Measurements from ENCODE around the gene CTU2. TPM values are rescaled to one million over a fixed set of nuclear protein-coding genes. Genes with fewer than 3 reads are reported as not detected.

The CTU2 gene
- total and polyA plus RNA-seq, 2 of the 4 experiments (the other 2 are of a cell fraction): 12.9 to 18.4 TPM

- POLR2A ChIA-PET (ENCODE audit: unreplicated experiment): no interaction called here
Observed at GRCh38 chr16:88727871-88728270, 21.6 kb downstream of the CTU2 start.

More at GRCh38 chr16:88727871-88728270, 21.6 kb downstream of the CTU2 start:
- CTCF ChIA-PET: no interaction called here
- dilution Hi-C loops (cut with HindIII; ENCODE audit: low sequenced_read_pairs, unreplicated experiment): no loop called here
- no peak overlapping the region for H2AK5ac ChIP-seq (ENCODE audit: low read depth, low read length)
- intact Hi-C loops (cut with micrococcal nuclease): no loop called here
- H2BK5ac ChIP-seq (ENCODE audit: low read depth, low read length, poor library complexity, severe bottlenecking): no peak overlapping the region
- H2AFZ ChIP-seq (replicated peaks; ENCODE audit: low read length, poor library complexity): no peak overlapping the region
- no peak for ATAC-seq (ENCODE audit: low read depth)
- no peak overlapping the region for H3K56ac ChIP-seq (ENCODE audit: extremely low read depth, insufficient read depth, low read length)
- H4K5ac ChIP-seq (ENCODE audit: low read depth, low read length): no peak overlapping the region
- no peak overlapping the region for H3K4ac ChIP-seq (ENCODE audit: low read depth, low read length)
- H3K18ac ChIP-seq (ENCODE audit: low read depth, low read length): no peak overlapping the region
- no peak overlapping the region for H3K4me3 ChIP-seq (ENCODE audit: insufficient read depth, low read depth, low read length)
- no peak overlapping the region for H2BK15ac ChIP-seq (ENCODE audit: low read depth, low read length)
- H3K4me1 ChIP-seq (ENCODE audit: control insufficient read depth, insufficient read depth, low read length): no peaks in the 10 kb centered on the region
- no peak overlapping the region for H4K91ac ChIP-seq (ENCODE audit: insufficient read depth, low read depth, low read length)
- no peaks in the 10 kb centered on the region for H3K9me3 ChIP-seq (ENCODE audit: control insufficient read depth, insufficient read depth, low read length)
- no peaks in the 10 kb centered on the region for H3K27me3 ChIP-seq (ENCODE audit: control insufficient read depth, insufficient read depth, low read length)
- peaks cover 79% of the 10 kb centered on the region for H3K36me3 ChIP-seq (ENCODE audit: control insufficient read depth, insufficient read depth, low read length)
- no peak overlapping the region for H4K8ac ChIP-seq (ENCODE audit: low read depth in 2 of 2, low read length in 2 of 2)
- H2BK20ac ChIP-seq (ENCODE audit: low read depth, low read length): no peak overlapping the region
- H3K14ac ChIP-seq (replicated peaks; ENCODE audit: low read depth, low read length): no peak overlapping the region
- no peak overlapping the region for H2AK9ac ChIP-seq (replicated peaks; ENCODE audit: low read depth, low read length, poor library complexity)
- H3K27ac ChIP-seq (ENCODE audit: insufficient read depth, low read length): no peak overlapping the region
- H3K79me1 ChIP-seq (ENCODE audit: low read depth in 1 of 2, low read length in 2 of 2): peaks cover 0 to 22% of the 10 kb centered on the region in 2 experiments; a peak in 2 of 4 replicates
- DNase-seq: no peak
- H3K9ac ChIP-seq (ENCODE audit: low read depth, low read length): no peak overlapping the region
- H3K4me2 ChIP-seq (ENCODE audit: low read depth, low read length): no peak overlapping the region
- H3K23ac ChIP-seq (ENCODE audit: low read depth, low read length): no peak overlapping the region
- WGBS, 2 experiments (ENCODE audit: extremely low coverage in 2 of 2, insufficient read length in 1 of 2): 79% methylated on average over 13 of the region's 20 CpGs; no CpG with 5 or more reads in 1 of the 2 experiments
- no TSS peak for BruUV-seq (replicated peaks)
- H3K9me1 ChIP-seq (ENCODE audit: insufficient read depth, low read length): no peaks in the 10 kb centered on the region; the same call in 1 of the 2 replicates
- TF ChIP-seq MXI1 (IDR thresholded peaks at IDR 0.05; ENCODE audit: borderline replicate concordance, low read depth, low read length) (no peak), FOS (IDR thresholded peaks at IDR 0.05; ENCODE audit: low read depth, low read length) (no peak), CTCF (conservative IDR thresholded peaks at IDR 0.05; ENCODE audit: low read depth, low read length) (no peak), ELK1 (IDR thresholded peaks at IDR 0.05; ENCODE audit: borderline replicate concordance, low read depth, low read length) (no peak), SMC3 (IDR thresholded peaks at IDR 0.05; ENCODE audit: low read depth, low read length) (no peak), RFX5 (IDR thresholded peaks at IDR 0.05; ENCODE audit: low read depth, low read length) (no peak), BHLHE40 (IDR thresholded peaks at IDR 0.05; ENCODE audit: low read depth, low read length) (no peak), POLR2A (IDR thresholded peaks at IDR 0.05; ENCODE audit: low read depth, low read length) (no peak), USF2 (IDR thresholded peaks at IDR 0.05; ENCODE audit: low read depth, low read length) (no peak), CHD1 (IDR thresholded peaks at IDR 0.05; ENCODE audit: low read depth, low read length) (no peak), CEBPB (IDR thresholded peaks at IDR 0.05; ENCODE audit: low read depth, low read length) (no peak), NFE2L2 (IDR thresholded peaks at IDR 0.05; ENCODE audit: low read depth, low read length) (no peak), RAD21 (IDR thresholded peaks at IDR 0.05; ENCODE audit: low read length) (no peak), RCOR1 (IDR thresholded peaks at IDR 0.05; ENCODE audit: insufficient replicate concordance, low read length) (no peak), MAFK (IDR thresholded peaks at IDR 0.05; ENCODE audit: low read depth, low read length) (no peak), MAZ (IDR thresholded peaks at IDR 0.05; ENCODE audit: borderline replicate concordance, low read depth, low read length) (no peak)
- in situ Hi-C loops (cut with MboI; ENCODE audit: low sequenced_read_pairs): no loop called here
- H4K20me1 ChIP-seq (ENCODE audit: insufficient read depth, low read length): peaks cover 21% of the 10 kb centered on the region
- no peak overlapping the region for H2BK120ac ChIP-seq (ENCODE audit: low read depth, low read length)

Measured in IMR-90 (cell line).